ENCODE results near the gene OXER1. TPM values are rescaled to one million over a fixed set of nuclear protein-coding genes. Genes with fewer than 3 reads are reported as not detected.

OXER1 gene
- total and polyA plus RNA-seq, 9 of the 15 experiments (the other 6 are each of a cell fraction or from before 2014, with no cell fraction given) = not detected

GRCh38 chr2:42770288-42771131, 6.6 kb upstream of the OXER1 start (continued):
- TF ChIP-seq, protein P1, sequence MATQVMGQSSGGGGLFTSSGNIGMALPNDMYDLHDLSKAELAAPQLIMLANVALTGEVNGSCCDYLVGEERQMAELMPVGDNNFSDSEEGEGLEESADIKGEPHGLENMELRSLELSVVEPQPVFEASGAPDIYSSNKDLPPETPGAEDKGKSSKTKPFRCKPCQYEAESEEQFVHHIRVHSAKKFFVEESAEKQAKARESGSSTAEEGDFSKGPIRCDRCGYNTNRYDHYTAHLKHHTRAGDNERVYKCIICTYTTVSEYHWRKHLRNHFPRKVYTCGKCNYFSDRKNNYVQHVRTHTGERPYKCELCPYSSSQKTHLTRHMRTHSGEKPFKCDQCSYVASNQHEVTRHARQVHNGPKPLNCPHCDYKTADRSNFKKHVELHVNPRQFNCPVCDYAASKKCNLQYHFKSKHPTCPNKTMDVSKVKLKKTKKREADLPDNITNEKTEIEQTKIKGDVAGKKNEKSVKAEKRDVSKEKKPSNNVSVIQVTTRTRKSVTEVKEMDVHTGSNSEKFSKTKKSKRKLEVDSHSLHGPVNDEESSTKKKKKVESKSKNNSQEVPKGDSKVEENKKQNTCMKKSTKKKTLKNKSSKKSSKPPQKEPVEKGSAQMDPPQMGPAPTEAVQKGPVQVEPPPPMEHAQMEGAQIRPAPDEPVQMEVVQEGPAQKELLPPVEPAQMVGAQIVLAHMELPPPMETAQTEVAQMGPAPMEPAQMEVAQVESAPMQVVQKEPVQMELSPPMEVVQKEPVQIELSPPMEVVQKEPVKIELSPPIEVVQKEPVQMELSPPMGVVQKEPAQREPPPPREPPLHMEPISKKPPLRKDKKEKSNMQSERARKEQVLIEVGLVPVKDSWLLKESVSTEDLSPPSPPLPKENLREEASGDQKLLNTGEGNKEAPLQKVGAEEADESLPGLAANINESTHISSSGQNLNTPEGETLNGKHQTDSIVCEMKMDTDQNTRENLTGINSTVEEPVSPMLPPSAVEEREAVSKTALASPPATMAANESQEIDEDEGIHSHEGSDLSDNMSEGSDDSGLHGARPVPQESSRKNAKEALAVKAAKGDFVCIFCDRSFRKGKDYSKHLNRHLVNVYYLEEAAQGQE (IDR thresholded peaks at IDR 0.05; ENCODE audit: borderline replicate concordance) = peak; percentile 73
- TF ChIP-seq, protein P1 (CRISPR knock-in tag; IDR thresholded peaks at IDR 0.05; ENCODE audit: low read depth) = no peak
- TF ChIP-seq ZNF12 (CRISPR knock-in tag; IDR thresholded peaks at IDR 0.05) (no peak), TEAD1 (CRISPR knock-in tag; IDR thresholded peaks at IDR 0.05) (no peak), NR4A1 (CRISPR knock-in tag; IDR thresholded peaks at IDR 0.05) (no peak), NR4A1 (tag; IDR thresholded peaks at IDR 0.05) (no peak), PYGO2 (tag; IDR thresholded peaks at IDR 0.05) (no peak), NFIX (CRISPR knock-in tag; IDR thresholded peaks at IDR 0.05; ENCODE audit: low read depth) (no peak), HNRNPK (IDR thresholded peaks at IDR 0.05; ENCODE audit: low read depth, low read length, poor library complexity, severe bottlenecking) (no peak), NBN (IDR thresholded peaks at IDR 0.05; ENCODE audit: low read depth) (no peak), TAF7 (tag; IDR thresholded peaks at IDR 0.05) (no peak), SAFB2 (IDR thresholded peaks at IDR 0.05; ENCODE audit: borderline replicate concordance, low read depth, low read length, severe bottlenecking) (no peak), CBX2 (IDR thresholded peaks at IDR 0.05; ENCODE audit: insufficient read depth, low read length, poor library complexity, severe bottlenecking) (no peak), ERF (CRISPR knock-in tag; IDR thresholded peaks at IDR 0.05) (no peak), EWSR1 (IDR thresholded peaks at IDR 0.05; ENCODE audit: borderline replicate concordance, low read depth, partially characterized antibody) (no peak)
- TF ChIP-seq, protein P2, sequence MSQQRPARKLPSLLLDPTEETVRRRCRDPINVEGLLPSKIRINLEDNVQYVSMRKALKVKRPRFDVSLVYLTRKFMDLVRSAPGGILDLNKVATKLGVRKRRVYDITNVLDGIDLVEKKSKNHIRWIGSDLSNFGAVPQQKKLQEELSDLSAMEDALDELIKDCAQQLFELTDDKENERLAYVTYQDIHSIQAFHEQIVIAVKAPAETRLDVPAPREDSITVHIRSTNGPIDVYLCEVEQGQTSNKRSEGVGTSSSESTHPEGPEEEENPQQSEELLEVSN (IDR thresholded peaks at IDR 0.05; ENCODE audit: borderline replicate concordance in 1 of 2, extremely low read depth in 1 of 2, insufficient read depth in 1 of 2, insufficient read length in 1 of 2, low read depth in 1 of 2, low read length in 1 of 2, poor library complexity in 1 of 2, severe bottlenecking in 1 of 2) = peak in 1 of 2 experiments; percentile 69
